CD4-positive, CD25-positive, alpha-beta regulatory T cell (primary cell): ENCODE measurements around the gene NALCN. TPM values are rescaled to one million over a fixed set of nuclear protein-coding genes. Genes with fewer than 3 reads are reported as not detected.

Source experiments
- ATAC-seq, 2 donors: fragments of 150-1000 bp; cut with Tn5 transposase; one replicate each; pipeline ENCODE4 v1.10.0; 2021; ENCODE audit warnings: low read depth in 2 of 2, moderate number of reproducible peaks in 2 of 2, moderate library complexity in 1 of 2
- DNase-seq, 3 donors: peaks; one replicate each; pipeline versions ENCODE4 v3.0.0 to v3.0.0-alpha.2; 2012 to 2022; ENCODE audit warnings: mixed read lengths in 1 of 3
- H3K27ac ChIP-seq: one replicate; pipeline ENCODE4 v1.7.0; 2013; ENCODE audit warnings: mild to moderate bottlenecking, low read length; ENCODE audit not compliant: insufficient read depth, poor library complexity, severe bottlenecking
- H3K27me3 ChIP-seq: one replicate; pipeline ENCODE4 v1.7.0; 2013; ENCODE audit warnings: low read length; ENCODE audit not compliant: control insufficient read depth, insufficient read depth
- H3K36me3 ChIP-seq: one replicate; pipeline ENCODE4 v1.7.0; 2013; ENCODE audit warnings: mild to moderate bottlenecking, low read length, moderate library complexity; ENCODE audit not compliant: control insufficient read depth, insufficient read depth
- H3K4me1 ChIP-seq: 2 replicates; pipeline ENCODE4 v1.7.0; 2013; ENCODE audit warnings: mild to moderate bottlenecking, low read length; ENCODE audit not compliant: insufficient read depth, control insufficient read depth, poor library complexity, severe bottlenecking
- H3K4me3 ChIP-seq: one replicate; pipeline ENCODE4 v1.7.0; 2013; ENCODE audit warnings: low read depth, mild to moderate bottlenecking, low read length, moderate library complexity
- H3K9me3 ChIP-seq, 2 experiments: 1 replicate in 1 of 2; 2 replicates in 1 of 2; pipeline ENCODE4 v1.7.0; 2013; ENCODE audit warnings: low read length in 2 of 2, mild to moderate bottlenecking in 1 of 2, moderate library complexity in 1 of 2; ENCODE audit not compliant: control insufficient read depth in 2 of 2
- H3K27ac Mint-ChIP-seq, 3 donors: one replicate each; pipeline ENCODE4 v1.8.0; 2020 to 2022; ENCODE audit warnings: mild to moderate bottlenecking in 3 of 3, mixed read lengths in 3 of 3, moderate library complexity in 2 of 3
- H3K27me3 Mint-ChIP-seq: one replicate; pipeline ENCODE4 v1.8.0; 2022; ENCODE audit warnings: mild to moderate bottlenecking, mixed read lengths
- H3K36me3 Mint-ChIP-seq: one replicate; pipeline ENCODE4 v1.8.0; 2020; ENCODE audit warnings: mixed read lengths
- H3K4me1 Mint-ChIP-seq, 4 donors: one replicate each; pipeline ENCODE4 v1.8.0; 2020 to 2022; ENCODE audit warnings: mixed read lengths in 4 of 4, mild to moderate bottlenecking in 1 of 4
- H3K4me3 Mint-ChIP-seq, 4 donors: one replicate each; pipeline ENCODE4 v1.8.0; 2020 to 2022; ENCODE audit warnings: mild to moderate bottlenecking in 4 of 4, mixed read lengths in 4 of 4, moderate library complexity in 3 of 4
- H3K9me3 Mint-ChIP-seq, 7 donors: one replicate each; pipeline ENCODE4 v1.8.0; 2020 to 2022; ENCODE audit warnings: mixed read lengths in 7 of 7, mild to moderate bottlenecking in 3 of 7, moderate library complexity in 2 of 7
- polyA plus RNA-seq, 4 donors: library from polyadenylated mRNA; unstranded; fragments of 300-500 nt; fragmentation: Illumina TruSeq; gene quantifications; one replicate each; pipeline ENCODE4 v1.2.3, GENCODE V29; 2021
- total RNA-seq: library from RNA; stranded (reverse); gene quantifications from one replicate; pipeline ENCODE4 v1.2.3, GENCODE V29; 2022

Gene NALCN
- total and polyA plus RNA-seq, 5 donors from 2014 or later: not detected

- Histone ChIP-seq H3K36me3 (no peaks in the 10 kb centered on the region), H3K9me3 (no peaks in the 10 kb centered on the region), H3K4me1 (no peaks in the 10 kb centered on the region), H3K4me3 (no peak overlapping the region), H3K27ac (no peak overlapping the region), H3K27me3 (no peaks in the 10 kb centered on the region)
- H3K27me3 Mint-ChIP-seq: no peaks in the 10 kb centered on the region
- H3K4me1 Mint-ChIP-seq: no peaks in the 10 kb centered on the region
- no peak overlapping the region for H3K4me3 Mint-ChIP-seq
- no peaks in the 10 kb centered on the region for H3K9me3 Mint-ChIP-seq
- no peaks in the 10 kb centered on the region for H3K36me3 Mint-ChIP-seq
- H3K27ac Mint-ChIP-seq: no peak overlapping the region
- no peak for DNase-seq
- ATAC-seq: no peak
Observed at GRCh38 chr13:101425156-101425471, 8.8 kb upstream of the NALCN start.

GRCh38 chr13:101424381-101425155 lies 8.3 kb upstream of the NALCN start:
- H3K4me1 ChIP-seq: no peaks in the 10 kb centered on the region
- H3K4me3 Mint-ChIP-seq: no peak overlapping the region
- no peaks in the 10 kb centered on the region for H3K36me3 ChIP-seq
- no peaks in the 10 kb centered on the region for H3K27me3 Mint-ChIP-seq
- no peak for DNase-seq
- H3K27ac Mint-ChIP-seq: no peak overlapping the region
- no peaks in the 10 kb centered on the region for H3K9me3 Mint-ChIP-seq
- ATAC-seq: no peak
- H3K27ac ChIP-seq: no peak overlapping the region
- no peaks in the 10 kb centered on the region for H3K9me3 ChIP-seq
- no peaks in the 10 kb centered on the region for H3K27me3 ChIP-seq
- no peaks in the 10 kb centered on the region for H3K36me3 Mint-ChIP-seq
- H3K4me1 Mint-ChIP-seq: no peaks in the 10 kb centered on the region
- no peak overlapping the region for H3K4me3 ChIP-seq

GRCh38 chr13:101423872-101424271 lies 7.6 kb upstream of the NALCN start:
- no peaks in the 10 kb centered on the region for H3K36me3 Mint-ChIP-seq
- Histone ChIP-seq H3K4me3 (no peak overlapping the region), H3K9me3 (no peaks in the 10 kb centered on the region), H3K27me3 (no peaks in the 10 kb centered on the region), H3K27ac (no peak overlapping the region), H3K36me3 (no peaks in the 10 kb centered on the region), H3K4me1 (no peaks in the 10 kb centered on the region)
- peaks cover 5% of the 10 kb centered on the region for H3K27me3 Mint-ChIP-seq
- no peaks in the 10 kb centered on the region for H3K9me3 Mint-ChIP-seq
- no peak overlapping the region for H3K27ac Mint-ChIP-seq
- ATAC-seq (no peak), DNase-seq (no peak)
- no peaks in the 10 kb centered on the region for H3K4me1 Mint-ChIP-seq
- no peak overlapping the region for H3K4me3 Mint-ChIP-seq

- no peak for ATAC-seq
- no peak for DNase-seq
- Mint-ChIP-seq H3K36me3 (no peaks in the 10 kb centered on the region), H3K9me3 (peaks cover 0 to 3% (median 0%) of the 10 kb centered on the region in 7 donors), H3K27me3 (peaks cover 33% of the 10 kb centered on the region), H3K4me3 (no peak overlapping the region), H3K27ac (no peak overlapping the region), H3K4me1 (peaks cover 0 to 3% (median 0%) of the 10 kb centered on the region in 4 donors)
- no peaks in the 10 kb centered on the region for H3K36me3 ChIP-seq
- peaks cover 11% of the 10 kb centered on the region for H3K27me3 ChIP-seq
- H3K27ac ChIP-seq: no peak overlapping the region
- H3K9me3 ChIP-seq: no peaks in the 10 kb centered on the region
- H3K4me1 ChIP-seq: no peaks in the 10 kb centered on the region
- H3K4me3 ChIP-seq: no peak overlapping the region
Observed at GRCh38 chr13:101417501-101417900, 1.2 kb upstream of the NALCN start.

- Mint-ChIP-seq H3K27ac (no peak overlapping the region), H3K36me3 (no peaks in the 10 kb centered on the region), H3K4me1 (peaks cover 0 to 3% (median 0%) of the 10 kb centered on the region in 4 donors), H3K4me3 (no peak overlapping the region), H3K27me3 (peaks cover 37% of the 10 kb centered on the region), H3K9me3 (peaks cover 0 to 3% (median 0%) of the 10 kb centered on the region in 7 donors)
- no peak overlapping the region for H3K27ac ChIP-seq
- no peaks in the 10 kb centered on the region for H3K4me1 ChIP-seq
- H3K36me3 ChIP-seq: no peaks in the 10 kb centered on the region
- H3K4me3 ChIP-seq: no peak overlapping the region
- ATAC-seq (no peak), DNase-seq (no peak)
- no peaks in the 10 kb centered on the region for H3K9me3 ChIP-seq
- peaks cover 11% of the 10 kb centered on the region for H3K27me3 ChIP-seq
Observed at GRCh38 chr13:101417043-101417406, 717 bp upstream of the NALCN start.

GRCh38 chr13:101415358-101416174 lies 742 bp downstream of the NALCN start:
- H3K4me1 ChIP-seq: no peaks in the 10 kb centered on the region
- peaks cover 11% of the 10 kb centered on the region for H3K27me3 ChIP-seq
- H3K36me3 ChIP-seq: no peaks in the 10 kb centered on the region
- H3K4me3 ChIP-seq: no peak overlapping the region
- H3K27me3 Mint-ChIP-seq: peaks cover 37% of the 10 kb centered on the region
- peaks cover 0 to 3% (median 0%) of the 10 kb centered on the region in 7 donors for H3K9me3 Mint-ChIP-seq
- H3K36me3 Mint-ChIP-seq: no peaks in the 10 kb centered on the region
- DNase-seq (no peak), ATAC-seq (no peak)
- no peak overlapping the region for H3K4me3 Mint-ChIP-seq
- peaks cover 0 to 3% (median 0%) of the 10 kb centered on the region in 4 donors for H3K4me1 Mint-ChIP-seq
- H3K27ac ChIP-seq: no peak overlapping the region
- H3K27ac Mint-ChIP-seq: no peak overlapping the region
- no peaks in the 10 kb centered on the region for H3K9me3 ChIP-seq

GRCh38 chr13:101412076-101412475 lies 4.2 kb downstream of the NALCN start:
- no peak for DNase-seq
- Mint-ChIP-seq H3K9me3 (peaks cover 0 to 2% (median 0%) of the 10 kb centered on the region in 7 donors), H3K27ac (no peak overlapping the region), H3K4me3 (no peak overlapping the region), H3K4me1 (peaks cover 0 to 3% (median 0%) of the 10 kb centered on the region in 4 donors), H3K36me3 (no peaks in the 10 kb centered on the region), H3K27me3 (peaks cover 28% of the 10 kb centered on the region)
- no peak overlapping the region for H3K27ac ChIP-seq
- H3K4me1 ChIP-seq: no peaks in the 10 kb centered on the region
- no peaks in the 10 kb centered on the region for H3K36me3 ChIP-seq
- H3K9me3 ChIP-seq: no peaks in the 10 kb centered on the region
- H3K27me3 ChIP-seq: peaks cover 6% of the 10 kb centered on the region
- ATAC-seq: no peak
- no peak overlapping the region for H3K4me3 ChIP-seq
